ENCODE measurements around the gene OR5T1. TPM values are rescaled to one million over a fixed set of nuclear protein-coding genes. Genes with fewer than 3 reads are reported as not detected.

OR5T1 gene
- total RNA-seq, 3 donors from 2014 or later (not counting 1 experiment from before 2014, with no cell fraction given) = not detected

Other genes starting within 250 kb of the OR5T1 start
- not detected for gene OR5AS1, start 246.5 kb upstream of the OR5T1 start, total RNA-seq
- gene OR8I2, start 180.8 kb upstream of the OR5T1 start, total RNA-seq = not detected
- not detected for gene OR8H2, start 170.5 kb upstream of the OR5T1 start, total RNA-seq
- gene OR8H3, start 151.8 kb upstream of the OR5T1 start, total RNA-seq = not detected
- not detected for gene OR8J3, start 134.0 kb upstream of the OR5T1 start, total RNA-seq
- gene OR8K5, start 113.8 kb upstream of the OR5T1 start, total RNA-seq = not detected
- gene OR5J2, start 97.5 kb upstream of the OR5T1 start, total RNA-seq = not detected
- not detected for gene OR5T2, start 39.9 kb upstream of the OR5T1 start, total RNA-seq
- gene OR5T3, start 21.9 kb upstream of the OR5T1 start, total RNA-seq = not detected
- gene OR8H1, start 18.1 kb downstream of the OR5T1 start, total RNA-seq = not detected
- gene OR8K3, start 41.0 kb downstream of the OR5T1 start, total RNA-seq = not detected
- gene OR8K1, start 71.9 kb downstream of the OR5T1 start, total RNA-seq = not detected
- not detected for gene OR8J1, start 80.1 kb downstream of the OR5T1 start, total RNA-seq
- not detected for gene OR8U1, start 101.5 kb downstream of the OR5T1 start, total RNA-seq
- gene OR5AL1, start 138.5 kb downstream of the OR5T1 start, total RNA-seq = not detected
- gene OR5M3, start 199.2 kb downstream of the OR5T1 start, total RNA-seq = not detected
- gene OR5M8, start 217.2 kb downstream of the OR5T1 start, total RNA-seq = not detected